ENCODE results near the gene SCUBE1. TPM values are rescaled to one million over a fixed set of nuclear protein-coding genes. Genes with fewer than 3 reads are reported as not detected.

The SCUBE1 gene
- total RNA-seq, 4 donors from 2014 or later = 37.3 to 107 (median 75.9) TPM

GRCh38 chr22:43209971-43210370 is 133.2 kb downstream of the SCUBE1 start:
- no CpG with 5 or more reads among the region's 22 CpGs for WGBS, 2 donors (ENCODE audit: low coverage in 1 of 2)
- ATAC-seq = no peak
- no peaks in the 10 kb centered on the region for H3K27me3 ChIP-seq
- H3K36me3 ChIP-seq = peaks cover 0 to 89% of the 10 kb centered on the region in 2 donors
- no peaks in the 10 kb centered on the region for H3K4me1 ChIP-seq
- TF ChIP-seq, protein P1, sequence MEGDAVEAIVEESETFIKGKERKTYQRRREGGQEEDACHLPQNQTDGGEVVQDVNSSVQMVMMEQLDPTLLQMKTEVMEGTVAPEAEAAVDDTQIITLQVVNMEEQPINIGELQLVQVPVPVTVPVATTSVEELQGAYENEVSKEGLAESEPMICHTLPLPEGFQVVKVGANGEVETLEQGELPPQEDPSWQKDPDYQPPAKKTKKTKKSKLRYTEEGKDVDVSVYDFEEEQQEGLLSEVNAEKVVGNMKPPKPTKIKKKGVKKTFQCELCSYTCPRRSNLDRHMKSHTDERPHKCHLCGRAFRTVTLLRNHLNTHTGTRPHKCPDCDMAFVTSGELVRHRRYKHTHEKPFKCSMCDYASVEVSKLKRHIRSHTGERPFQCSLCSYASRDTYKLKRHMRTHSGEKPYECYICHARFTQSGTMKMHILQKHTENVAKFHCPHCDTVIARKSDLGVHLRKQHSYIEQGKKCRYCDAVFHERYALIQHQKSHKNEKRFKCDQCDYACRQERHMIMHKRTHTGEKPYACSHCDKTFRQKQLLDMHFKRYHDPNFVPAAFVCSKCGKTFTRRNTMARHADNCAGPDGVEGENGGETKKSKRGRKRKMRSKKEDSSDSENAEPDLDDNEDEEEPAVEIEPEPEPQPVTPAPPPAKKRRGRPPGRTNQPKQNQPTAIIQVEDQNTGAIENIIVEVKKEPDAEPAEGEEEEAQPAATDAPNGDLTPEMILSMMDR (IDR thresholded peaks at IDR 0.05) = no peak
- TF ChIP-seq POLR2AphosphoS5 (IDR thresholded peaks at IDR 0.05) (no peak), POLR2A (IDR thresholded peaks at IDR 0.05) (no peak), EP300 (IDR thresholded peaks at IDR 0.05) (no peak)
- H3K27ac ChIP-seq = no peak overlapping the region
- no peaks in the 10 kb centered on the region for H3K9me3 ChIP-seq
- H3K4me3 ChIP-seq = no peak overlapping the region

DNA sequence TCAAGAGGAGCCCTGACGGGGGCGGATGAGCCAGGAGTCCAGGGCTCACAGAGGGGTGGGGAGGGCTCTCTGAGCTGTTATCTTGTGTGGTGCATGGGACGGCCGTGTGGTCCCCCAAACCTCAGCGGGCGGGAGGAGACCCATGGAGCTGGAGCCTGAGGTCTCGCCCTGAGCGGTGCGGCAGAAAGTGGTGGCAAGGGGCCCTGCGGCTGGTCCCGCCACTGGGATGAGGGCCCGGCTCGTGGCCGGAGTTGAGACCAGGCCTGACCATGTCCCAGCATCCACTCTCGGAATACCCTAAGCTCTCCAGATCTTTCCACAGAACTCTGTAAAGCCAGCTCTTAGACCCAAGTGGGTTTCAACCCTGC is 133.7 kb downstream of the SCUBE1 start:
- Histone ChIP-seq H3K9me3 (no peaks in the 10 kb centered on the region), H3K4me1 (no peaks in the 10 kb centered on the region), H3K27me3 (no peaks in the 10 kb centered on the region), H3K27ac (no peak overlapping the region), H3K4me3 (no peak overlapping the region), H3K36me3 (peaks cover 0 to 91% of the 10 kb centered on the region in 2 donors)
- no CpG with 5 or more reads among the region's 15 CpGs for WGBS, 2 donors (ENCODE audit: low coverage in 1 of 2)
- TF ChIP-seq, protein P1 (IDR thresholded peaks at IDR 0.05) = no peak
- no peak for ATAC-seq

GRCh38 chr22:43208703-43209522 is 134.3 kb downstream of the SCUBE1 start:
- Histone ChIP-seq H3K36me3 (peaks cover 0 to 89% of the 10 kb centered on the region in 2 donors), H3K4me3 (no peak overlapping the region), H3K4me1 (no peaks in the 10 kb centered on the region), H3K27ac (no peak overlapping the region), H3K27me3 (no peaks in the 10 kb centered on the region), H3K9me3 (no peaks in the 10 kb centered on the region)
- TF ChIP-seq, protein P1 (IDR thresholded peaks at IDR 0.05) = no peak
- TF ChIP-seq POLR2A (IDR thresholded peaks at IDR 0.05) (no peak), POLR2AphosphoS5 (IDR thresholded peaks at IDR 0.05) (no peak), EP300 (IDR thresholded peaks at IDR 0.05) (no peak)
- no peak for ATAC-seq
- WGBS, 2 donors (ENCODE audit: low coverage in 1 of 2) = 80 to 95% methylated on average over 7 to 9 of the region's 26 CpGs

GRCh38 chr22:43207849-43208702 is 135.1 kb downstream of the SCUBE1 start:
- no peak for TF ChIP-seq POLR2AphosphoS5 (IDR thresholded peaks at IDR 0.05)
- TF ChIP-seq, protein P1 (IDR thresholded peaks at IDR 0.05) = no peak
- no peak for TF ChIP-seq POLR2A (IDR thresholded peaks at IDR 0.05)
- TF ChIP-seq EP300 (IDR thresholded peaks at IDR 0.05) = no peak
- WGBS, 2 donors (ENCODE audit: low coverage in 1 of 2) = 80 to 84% methylated on average over 6 to 7 of the region's 26 CpGs
- H3K4me1 ChIP-seq = no peaks in the 10 kb centered on the region
- H3K4me3 ChIP-seq = no peak overlapping the region
- H3K27me3 ChIP-seq = no peaks in the 10 kb centered on the region
- peaks cover 0 to 89% of the 10 kb centered on the region in 2 donors for H3K36me3 ChIP-seq
- no peaks in the 10 kb centered on the region for H3K9me3 ChIP-seq
- H3K27ac ChIP-seq = no peak overlapping the region
- ATAC-seq = no peak

All from gastroesophageal sphincter (tissue), 4 donors.